ENCODE measurements around the gene CHN1.

Gene CHN1

GRCh38 chr2:174870787-174871186 lies 134.4 kb downstream of the CHN1 start:
- no peaks in the 10 kb centered on the region for H4K20me1 ChIP-seq (ENCODE audit: control insufficient read depth, insufficient read depth, low read depth, low read length)
- H3K79me2 ChIP-seq (ENCODE audit: control insufficient read depth, low read length): no peaks in the 10 kb centered on the region
- H3F3A ChIP-seq (ENCODE audit: control insufficient read depth, insufficient read depth): no peaks in the 10 kb centered on the region
- H3K27ac ChIP-seq (ENCODE audit: low read depth, low read length): no peak overlapping the region
- no peak for TF ChIP-seq EZH2phosphoT487 (IDR thresholded peaks at IDR 0.05; ENCODE audit: borderline replicate concordance, low read length)
- no peak for TF ChIP-seq CTCF (IDR thresholded peaks at IDR 0.05; ENCODE audit: low read depth, low read length, poor library complexity, severe bottlenecking)
- H3K4me1 ChIP-seq (ENCODE audit: control insufficient read depth, low read length): no peaks in the 10 kb centered on the region
- H3K9me2 ChIP-seq (replicated peaks; ENCODE audit: control insufficient read depth, low read length): no peaks in the 10 kb centered on the region
- H3K9me3 ChIP-seq (ENCODE audit: control insufficient read depth, insufficient read depth, low read length): no peaks in the 10 kb centered on the region
- no peak overlapping the region for H3K4me2 ChIP-seq (ENCODE audit: low read length)
- peaks cover 2% of the 10 kb centered on the region; the same call in 1 of the 2 replicates for H3K27me3 ChIP-seq (ENCODE audit: control insufficient read depth, low read length)
- H3K36me3 ChIP-seq (ENCODE audit: control insufficient read depth, low read length): no peaks in the 10 kb centered on the region
- no peak overlapping the region for H3K4me3 ChIP-seq (ENCODE audit: low read length)

- no peaks in the 10 kb centered on the region for H3K9me3 ChIP-seq (ENCODE audit: control insufficient read depth, insufficient read depth, low read length)
- no peak overlapping the region for H3K27ac ChIP-seq (ENCODE audit: low read depth, low read length)
- TF ChIP-seq EZH2phosphoT487 (IDR thresholded peaks at IDR 0.05; ENCODE audit: borderline replicate concordance, low read length): no peak
- H3K4me2 ChIP-seq (ENCODE audit: low read length): no peak overlapping the region
- no peaks in the 10 kb centered on the region for H3K36me3 ChIP-seq (ENCODE audit: control insufficient read depth, low read length)
- peaks cover 5% of the 10 kb centered on the region for H3K27me3 ChIP-seq (ENCODE audit: control insufficient read depth, low read length)
- H3K4me1 ChIP-seq (ENCODE audit: control insufficient read depth, low read length): no peaks in the 10 kb centered on the region
- no peaks in the 10 kb centered on the region for H4K20me1 ChIP-seq (ENCODE audit: control insufficient read depth, insufficient read depth, low read depth, low read length)
- H3K4me3 ChIP-seq (ENCODE audit: low read length): no peak overlapping the region
- H3F3A ChIP-seq (ENCODE audit: control insufficient read depth, insufficient read depth): no peaks in the 10 kb centered on the region
- no peaks in the 10 kb centered on the region for H3K79me2 ChIP-seq (ENCODE audit: control insufficient read depth, low read length)
- no peaks in the 10 kb centered on the region for H3K9me2 ChIP-seq (replicated peaks; ENCODE audit: control insufficient read depth, low read length)
These were observed 136.3 kb downstream of the CHN1 start for GRCh38 chr2:174868878-174869277.

GRCh38 chr2:174866421-174866820 lies 138.8 kb downstream of the CHN1 start:
- Histone ChIP-seq H4K20me1 (ENCODE audit: control insufficient read depth, insufficient read depth, low read depth, low read length) (no peaks in the 10 kb centered on the region), H3K4me3 (ENCODE audit: low read length) (no peak overlapping the region), H3K79me2 (ENCODE audit: control insufficient read depth, low read length) (no peaks in the 10 kb centered on the region), H3F3A (ENCODE audit: control insufficient read depth, insufficient read depth) (no peaks in the 10 kb centered on the region), H3K4me1 (ENCODE audit: control insufficient read depth, low read length) (no peaks in the 10 kb centered on the region), H3K9me3 (ENCODE audit: control insufficient read depth, insufficient read depth, low read length) (no peaks in the 10 kb centered on the region), H3K27ac (ENCODE audit: low read depth, low read length) (no peak overlapping the region), H3K27me3 (ENCODE audit: control insufficient read depth, low read length) (peaks cover 5% of the 10 kb centered on the region), H3K4me2 (ENCODE audit: low read length) (no peak overlapping the region), H3K9me2 (replicated peaks; ENCODE audit: control insufficient read depth, low read length) (no peaks in the 10 kb centered on the region), H3K36me3 (ENCODE audit: control insufficient read depth, low read length) (no peaks in the 10 kb centered on the region)
- no peak for TF ChIP-seq EZH2phosphoT487 (IDR thresholded peaks at IDR 0.05; ENCODE audit: borderline replicate concordance, low read length)
- TF ChIP-seq CTCF (IDR thresholded peaks at IDR 0.05; ENCODE audit: low read depth, low read length, poor library complexity, severe bottlenecking): no peak

GRCh38 chr2:174863183-174863582 lies 142.0 kb downstream of the CHN1 start:
- Histone ChIP-seq H3K27me3 (ENCODE audit: control insufficient read depth, low read length) (peaks cover 5% of the 10 kb centered on the region), H3F3A (ENCODE audit: control insufficient read depth, insufficient read depth) (no peaks in the 10 kb centered on the region), H3K9me2 (replicated peaks; ENCODE audit: control insufficient read depth, low read length) (no peaks in the 10 kb centered on the region), H3K27ac (ENCODE audit: low read depth, low read length) (no peak overlapping the region), H3K9me3 (ENCODE audit: control insufficient read depth, insufficient read depth, low read length) (no peaks in the 10 kb centered on the region), H3K36me3 (ENCODE audit: control insufficient read depth, low read length) (no peaks in the 10 kb centered on the region), H4K20me1 (ENCODE audit: control insufficient read depth, insufficient read depth, low read depth, low read length) (no peaks in the 10 kb centered on the region), H3K4me3 (ENCODE audit: low read length) (no peak overlapping the region), H3K4me2 (ENCODE audit: low read length) (no peak overlapping the region), H3K79me2 (ENCODE audit: control insufficient read depth, low read length) (no peaks in the 10 kb centered on the region), H3K4me1 (ENCODE audit: control insufficient read depth, low read length) (no peaks in the 10 kb centered on the region)
- TF ChIP-seq EZH2phosphoT487 (IDR thresholded peaks at IDR 0.05; ENCODE audit: borderline replicate concordance, low read length): no peak
- TF ChIP-seq CTCF (IDR thresholded peaks at IDR 0.05; ENCODE audit: low read depth, low read length, poor library complexity, severe bottlenecking): no peak
